HPDE6-E6E7 (cell line): ENCODE measurements around the gene PTPRU.
"Not testable (repeated sequence)": the region's sequence is repeated elsewhere in the genome, so short reads cannot be mapped to it uniquely, and the experiment has no call there.

ENCODE experiments used
- DNase-seq: peaks from one replicate; pipeline ENCODE4 v3.0.0; 2011; ENCODE audit warnings: missing footprints; ENCODE audit errors: extremely low spot score

PTPRU gene

GRCh38 chr1:29290414-29290985 is 54.2 kb downstream of the PTPRU start:
- DNase-seq, result no peak

- no peak for DNase-seq
These were observed 55.4 kb downstream of the PTPRU start for GRCh38 chr1:29291756-29292155.

GRCh38 chr1:29292344-29292743 is 56.0 kb downstream of the PTPRU start:
- no peak for DNase-seq

- DNase-seq, result no peak
These were observed 61.1 kb downstream of the PTPRU start for GRCh38 chr1:29297450-29297849.

GRCh38 chr1:29298246-29298645 is 61.9 kb downstream of the PTPRU start:
- no peak for DNase-seq

GRCh38 chr1:29299446-29299845 is 63.1 kb downstream of the PTPRU start:
- DNase-seq, result no peak

GRCh38 chr1:29301732-29302131 is 65.4 kb downstream of the PTPRU start:
- DNase-seq, result not testable (repeated sequence)

GRCh38 chr1:29303201-29304024 is 67.1 kb downstream of the PTPRU start:
- DNase-seq, result no peak

GRCh38 chr1:29304025-29304684 is 67.8 kb downstream of the PTPRU start:
- DNase-seq, result no peak

GRCh38 chr1:29305943-29306342 is 69.6 kb downstream of the PTPRU start:
- no peak for DNase-seq

- no peak for DNase-seq
These were observed 70.3 kb downstream of the PTPRU start for GRCh38 chr1:29306471-29307140.

- no peak for DNase-seq
These were observed 72.8 kb downstream of the PTPRU start for GRCh38 chr1:29309075-29309474.

GRCh38 chr1:29309621-29310020 is 73.3 kb downstream of the PTPRU start:
- no peak for DNase-seq

GRCh38 chr1:29310616-29311180 is 74.4 kb downstream of the PTPRU start:
- DNase-seq, result no peak

- DNase-seq, result no peak
These were observed 75.2 kb downstream of the PTPRU start for GRCh38 chr1:29311352-29312030.

- no peak for DNase-seq
These were observed 76.4 kb downstream of the PTPRU start for GRCh38 chr1:29312469-29313461.

GRCh38 chr1:29314685-29315084 is 78.4 kb downstream of the PTPRU start:
- DNase-seq, result not testable (repeated sequence)

GRCh38 chr1:29315262-29315661 is 78.9 kb downstream of the PTPRU start:
- DNase-seq, result no peak

GRCh38 chr1:29315876-29316275 is 79.6 kb downstream of the PTPRU start:
- no peak for DNase-seq
